GM18907 (cell line): ENCODE data around the gene IREB2.

ENCODE experiments used
- ATAC-seq: cut with Tn5 transposase; IDR thresholded peaks from one replicate; pipeline ENCODE4 v1.9.1; 2021; ENCODE audit warnings: mild to moderate bottlenecking, moderate library complexity; ENCODE audit not compliant: unreplicated experiment

The IREB2 gene

GRCh38 chr15:78405336-78405924 is 32.6 kb upstream of the IREB2 start:
- ATAC-seq = no peak

GRCh38 chr15:78406016-78406585 is 31.9 kb upstream of the IREB2 start:
- no peak for ATAC-seq

- ATAC-seq = no peak
Measured at GRCh38 chr15:78407608-78408354, 30.2 kb upstream of the IREB2 start.

- no peak for ATAC-seq
Measured at GRCh38 chr15:78408355-78408640, 29.7 kb upstream of the IREB2 start.

- no peak for ATAC-seq
Measured at GRCh38 chr15:78408961-78409360, 29.1 kb upstream of the IREB2 start.

- ATAC-seq = no peak
Measured at GRCh38 chr15:78411061-78411460, 27.0 kb upstream of the IREB2 start.

- no peak for ATAC-seq
Measured at GRCh38 chr15:78414621-78415250, 23.3 kb upstream of the IREB2 start.

- ATAC-seq = no peak
Measured at GRCh38 chr15:78415284-78415683, 22.7 kb upstream of the IREB2 start.

GRCh38 chr15:78417754-78418630 is 20.0 kb upstream of the IREB2 start:
- ATAC-seq = no peak

GRCh38 chr15:78418686-78419085 is 19.3 kb upstream of the IREB2 start:
- no peak for ATAC-seq

- no peak for ATAC-seq
Measured at GRCh38 chr15:78419367-78419766, 18.6 kb upstream of the IREB2 start.

GRCh38 chr15:78420220-78420619 is 17.8 kb upstream of the IREB2 start:
- no peak for ATAC-seq

GRCh38 chr15:78420766-78421165 is 17.2 kb upstream of the IREB2 start:
- no peak for ATAC-seq

GRCh38 chr15:78421238-78421965 is 16.6 kb upstream of the IREB2 start:
- no peak for ATAC-seq

- no peak for ATAC-seq
Measured at GRCh38 chr15:78422571-78423340, 15.3 kb upstream of the IREB2 start.

GRCh38 chr15:78424673-78425072 is 13.3 kb upstream of the IREB2 start:
- ATAC-seq = no peak

- no peak for ATAC-seq
Measured at GRCh38 chr15:78425643-78426042, 12.4 kb upstream of the IREB2 start.

- ATAC-seq = no peak
Measured at GRCh38 chr15:78426300-78426699, 11.7 kb upstream of the IREB2 start.

GRCh38 chr15:78427953-78428352 is 10.1 kb upstream of the IREB2 start:
- ATAC-seq = no peak

GRCh38 chr15:78429477-78429876 is 8.5 kb upstream of the IREB2 start:
- no peak for ATAC-seq
